ENCODE data around the gene MZT1.

MZT1 gene

DNA sequence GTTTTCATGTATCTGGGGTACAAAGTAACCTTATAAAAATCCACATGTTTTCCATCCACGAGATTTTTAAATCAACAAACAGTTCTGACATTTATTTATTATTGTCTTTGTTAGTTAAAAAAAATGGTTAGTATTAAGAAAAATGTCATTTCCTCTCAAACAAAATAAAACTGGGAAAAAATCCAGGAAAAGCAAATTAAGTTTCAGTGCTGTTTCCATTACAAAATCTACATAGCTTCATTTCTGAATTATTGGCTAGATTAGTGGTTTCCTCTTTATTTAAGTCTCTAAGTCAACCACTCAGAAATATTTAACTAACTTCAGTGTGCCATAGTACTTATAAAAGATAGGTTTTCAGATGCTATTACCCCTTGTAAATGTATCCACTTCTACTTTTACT lies 49.1 kb downstream of the MZT1 start:
- no peak for DNase-seq

DNA sequence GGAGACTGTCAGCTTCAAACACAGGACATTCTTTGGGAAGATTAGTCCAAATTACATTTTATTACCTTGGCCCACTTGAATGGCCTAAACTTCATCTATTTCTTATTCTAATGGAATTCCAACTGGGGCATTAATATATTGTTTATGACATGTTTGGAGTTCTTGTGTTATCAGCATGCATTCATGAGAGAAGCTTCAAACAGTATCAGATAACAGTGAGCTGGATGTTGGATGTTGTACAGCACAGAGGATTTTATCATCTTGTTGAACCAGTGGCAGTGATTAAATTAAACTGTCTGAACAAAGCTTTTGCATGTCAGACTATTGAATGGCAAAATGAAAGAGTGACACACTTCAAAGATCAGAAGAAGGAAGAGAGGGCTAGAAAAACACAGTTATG lies 50.0 kb downstream of the MZT1 start:
- DNase-seq, result no peak

GRCh38 chr13:72666391-72666790 lies 61.0 kb downstream of the MZT1 start:
- DNase-seq, result no peak

DNA sequence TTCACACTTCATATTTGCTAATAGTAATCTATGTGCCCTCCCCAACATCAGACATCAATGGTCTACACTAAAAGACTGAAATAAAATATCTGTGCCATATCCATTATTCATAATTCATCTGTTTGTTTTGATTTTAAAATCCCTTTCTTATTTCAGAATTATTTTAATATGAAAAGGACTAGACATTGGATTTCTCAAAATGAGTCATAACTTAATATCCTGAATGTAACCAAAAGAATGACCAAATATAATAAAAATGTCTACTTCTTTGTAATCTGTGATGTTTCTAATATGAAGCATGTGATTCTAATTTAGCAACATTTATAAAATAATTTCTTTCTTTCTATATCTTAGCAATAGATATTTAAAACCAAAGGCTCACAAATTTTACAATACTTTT lies 64.9 kb downstream of the MZT1 start:
- DNase-seq, result no peak
